Heart left ventricle (tissue), 16 donors: ENCODE measurements around the gene MIDN. TPM values are rescaled to one million over a fixed set of nuclear protein-coding genes. Genes with fewer than 3 reads are reported as not detected.

Experiments used
- ATAC-seq, 4 donors: fragments of 200-7000 bp; cut with Tn5 transposase; one replicate each; pipeline ENCODE4 v1.9.1; 2020 to 2022; ENCODE audit warnings: moderate library complexity in 4 of 4, mild to moderate bottlenecking in 3 of 4, moderate number of reproducible peaks in 1 of 4
- DNase-seq, 5 donors: peaks; one replicate each; pipeline ENCODE4 v3.0.0-alpha.2; 2020
- H3K27ac ChIP-seq, 12 donors: fragments of 200-600 bp; sonication (generic) in 4 of 12; one replicate each; pipeline versions ENCODE4 v1.5.0 to v1.8.0; 2016 to 2022; ENCODE audit warnings: mild to moderate bottlenecking in 2 of 12
- H3K27me3 ChIP-seq, 9 donors: fragments of 200-600 bp; sonication (generic) in 2 of 9; one replicate each; pipeline versions ENCODE4 v1.5.1 to v1.8.0; 2016 to 2022; ENCODE audit warnings: mild to moderate bottlenecking in 3 of 9
- H3K36me3 ChIP-seq, 9 donors: fragments of 200-600 bp; sonication (generic) in 2 of 9; one replicate each; pipeline versions ENCODE4 v1.5.0 to v1.8.0; 2018 to 2022; ENCODE audit warnings: mild to moderate bottlenecking in 2 of 9
- H3K4me1 ChIP-seq, 12 donors: fragments of 200-600 bp; sonication (generic) in 4 of 12; one replicate each; pipeline versions ENCODE4 v1.5.0 to v1.8.0; 2016 to 2022; ENCODE audit warnings: mild to moderate bottlenecking in 3 of 12
- H3K4me3 ChIP-seq, 12 donors: fragments of 200-600 bp; sonication (generic) in 4 of 12; one replicate each; pipeline versions ENCODE4 v1.5.0 to v1.8.0; 2017 to 2022; ENCODE audit warnings: mild to moderate bottlenecking in 9 of 12, moderate library complexity in 4 of 12
- H3K9me3 ChIP-seq, 12 donors: fragments of 200-600 bp; sonication (generic) in 4 of 12; one replicate each; pipeline versions ENCODE4 v1.5.0 to v1.8.0; 2016 to 2022; ENCODE audit warnings: mild to moderate bottlenecking in 1 of 12
- POLR2A ChIP-seq, 2 donors: fragments of 450-650 bp; IDR thresholded peaks; one replicate each; pipeline ENCODE4 v1.6.1; 2017; ENCODE audit warnings: antibody characterized with exemption in 2 of 2, mild to moderate bottlenecking in 2 of 2, moderate library complexity in 2 of 2
- WGBS, 4 donors: extraction: QIAGEN DNeasy Blood & Tissue Kit in 2 of 4; methylation state at CpG; one replicate each; pipeline versions ENCODE4 v1.1.5 to v1.1.7; 2013 to 2018; 5-methylcytosine and 5-hydroxymethylcytosine counted together
- intact Hi-C, 10 donors: fragments of 100-400 bp; cut with DNase I; formaldehyde crosslinking; loops; one replicate each; pipeline versions ENCODE4 v1.11.1 to v1.14.2; 2022
- polyA plus RNA-seq, 2 donors: library from polyadenylated mRNA; stranded (reverse); fragments of 200-250 nt; gene quantifications; one replicate each; pipeline ENCODE4 v1.2.3, GENCODE V29; 2013
- total RNA-seq, 9 donors: library from RNA; depleted of rRNA in 2 of 9; stranded (reverse); fragments of >200 nt in 2 of 9; fragmentation: NEBNext Ultra II Directional in 3 of 9; extraction: Animal tissue kit (Norgen Biotek cat#: 25700) in 3 of 9; gene quantifications; one replicate each; pipeline versions ENCODE4 v1.1.0 to v1.2.4, GENCODE V29; 2016 to 2023
- TF ChIP-seq, protein P1 (sequence below), 12 donors: fragments of 200-600 bp; sonication (generic) in 4 of 12; IDR thresholded peaks; one replicate each; pipeline versions ENCODE4 v1.5.0 to v1.8.0; 2018 to 2022; ENCODE audit warnings: antibody characterized with exemption in 12 of 12, mild to moderate bottlenecking in 5 of 12
- donor health status: ischemic (EF 13 %, LVEDD 7.1; RV severe dilation, severe dysfunction).
- donor health status: healthy with polysubstance abuse.
- donor health status: DM: no; HTN: yes; CAD: no.
- donor health status: DM: no; HTN: no; CAD: no.
- donor health status: ischemic (EF 25% LVEDD 6.9; RV normal size, moderate dysfunction).
- donor health status: ischemic (EF 25% LVEDD 5.7; RV mildly dilated, moderate dysfunction).
- donor health status: healthy.
- donor health status: DM: yes; HTN: yes; CAD: no.
- donor health status: ischemic (EF 35%, LVEDD 5.7; RV mildly dilated, moderate dysfunction).
- donor health status: nonischemic (EF 11% LVEDD 7.7; RV severe dilation, severe dysfunction).
- donor health status: DM: yes; HTN: yes; CAD: no.
- donor health status: PGD.
- donor health status: ischemic (EF 29% LVEDD 5.4; RV normal size, mild dysfunction).
- donor health status: nonischemic (EF 23%, LVEDD 6.1; RV moderate dilation, normal function).

MIDN gene
- total and polyA plus RNA-seq, 11 donors = 25.8 to 115 (median 50.7) TPM

DNA sequence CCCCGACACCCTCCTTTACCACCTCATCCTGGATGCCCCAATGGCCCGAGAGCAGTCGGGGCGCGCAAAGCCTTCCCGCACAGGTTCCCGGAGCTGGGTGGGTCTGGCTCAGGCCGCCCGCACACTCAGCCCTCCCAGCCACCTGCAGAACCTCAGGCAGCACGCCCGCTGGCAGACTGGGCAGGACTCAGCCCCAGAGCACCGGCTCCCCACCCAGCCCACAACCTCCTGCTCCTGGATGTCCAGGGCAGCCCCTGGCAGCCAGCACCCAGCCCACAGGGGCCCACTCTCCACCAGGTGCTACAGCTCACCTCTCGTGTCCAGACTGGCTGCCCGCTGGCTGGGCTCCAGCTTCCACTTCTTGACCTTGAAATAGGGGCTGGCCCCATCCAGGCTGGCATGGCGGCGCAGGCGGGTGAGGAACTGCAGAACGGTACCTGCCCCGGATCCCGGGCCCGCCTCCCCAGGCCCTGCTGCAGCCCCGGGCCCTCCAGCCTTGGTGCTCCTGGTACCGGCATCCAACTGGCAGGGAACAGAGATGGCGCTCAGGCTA lies 15.2 kb upstream of the MIDN start:
- H3K4me1 ChIP-seq = peaks cover 0 to 42% (median 19%) of the 10 kb centered on the region in 12 donors
- DNase-seq (no peak), ATAC-seq (peak in 2 of 4 donors; percentile 2 to 8)
- no peak for TF ChIP-seq POLR2A (IDR thresholded peaks at IDR 0.05)
- TF ChIP-seq, protein P1, sequence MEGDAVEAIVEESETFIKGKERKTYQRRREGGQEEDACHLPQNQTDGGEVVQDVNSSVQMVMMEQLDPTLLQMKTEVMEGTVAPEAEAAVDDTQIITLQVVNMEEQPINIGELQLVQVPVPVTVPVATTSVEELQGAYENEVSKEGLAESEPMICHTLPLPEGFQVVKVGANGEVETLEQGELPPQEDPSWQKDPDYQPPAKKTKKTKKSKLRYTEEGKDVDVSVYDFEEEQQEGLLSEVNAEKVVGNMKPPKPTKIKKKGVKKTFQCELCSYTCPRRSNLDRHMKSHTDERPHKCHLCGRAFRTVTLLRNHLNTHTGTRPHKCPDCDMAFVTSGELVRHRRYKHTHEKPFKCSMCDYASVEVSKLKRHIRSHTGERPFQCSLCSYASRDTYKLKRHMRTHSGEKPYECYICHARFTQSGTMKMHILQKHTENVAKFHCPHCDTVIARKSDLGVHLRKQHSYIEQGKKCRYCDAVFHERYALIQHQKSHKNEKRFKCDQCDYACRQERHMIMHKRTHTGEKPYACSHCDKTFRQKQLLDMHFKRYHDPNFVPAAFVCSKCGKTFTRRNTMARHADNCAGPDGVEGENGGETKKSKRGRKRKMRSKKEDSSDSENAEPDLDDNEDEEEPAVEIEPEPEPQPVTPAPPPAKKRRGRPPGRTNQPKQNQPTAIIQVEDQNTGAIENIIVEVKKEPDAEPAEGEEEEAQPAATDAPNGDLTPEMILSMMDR (IDR thresholded peaks at IDR 0.05) = no peak
- intact Hi-C loops = no loop called here
- WGBS, 4 donors = 88 to 90% (median 89%) methylated on average over 12 to 24 of the region's 24 CpGs
- no peak overlapping the region for H3K4me3 ChIP-seq
- peaks cover 0 to 5% (median 1%) of the 10 kb centered on the region in 9 donors for H3K36me3 ChIP-seq
- H3K9me3 ChIP-seq = no peaks in the 10 kb centered on the region
- peak overlapping the region in 2 of 12 donors; percentile 37 to 49 for H3K27ac ChIP-seq
- peaks cover 0 to 13% (median 0%) of the 10 kb centered on the region in 9 donors for H3K27me3 ChIP-seq

DNA sequence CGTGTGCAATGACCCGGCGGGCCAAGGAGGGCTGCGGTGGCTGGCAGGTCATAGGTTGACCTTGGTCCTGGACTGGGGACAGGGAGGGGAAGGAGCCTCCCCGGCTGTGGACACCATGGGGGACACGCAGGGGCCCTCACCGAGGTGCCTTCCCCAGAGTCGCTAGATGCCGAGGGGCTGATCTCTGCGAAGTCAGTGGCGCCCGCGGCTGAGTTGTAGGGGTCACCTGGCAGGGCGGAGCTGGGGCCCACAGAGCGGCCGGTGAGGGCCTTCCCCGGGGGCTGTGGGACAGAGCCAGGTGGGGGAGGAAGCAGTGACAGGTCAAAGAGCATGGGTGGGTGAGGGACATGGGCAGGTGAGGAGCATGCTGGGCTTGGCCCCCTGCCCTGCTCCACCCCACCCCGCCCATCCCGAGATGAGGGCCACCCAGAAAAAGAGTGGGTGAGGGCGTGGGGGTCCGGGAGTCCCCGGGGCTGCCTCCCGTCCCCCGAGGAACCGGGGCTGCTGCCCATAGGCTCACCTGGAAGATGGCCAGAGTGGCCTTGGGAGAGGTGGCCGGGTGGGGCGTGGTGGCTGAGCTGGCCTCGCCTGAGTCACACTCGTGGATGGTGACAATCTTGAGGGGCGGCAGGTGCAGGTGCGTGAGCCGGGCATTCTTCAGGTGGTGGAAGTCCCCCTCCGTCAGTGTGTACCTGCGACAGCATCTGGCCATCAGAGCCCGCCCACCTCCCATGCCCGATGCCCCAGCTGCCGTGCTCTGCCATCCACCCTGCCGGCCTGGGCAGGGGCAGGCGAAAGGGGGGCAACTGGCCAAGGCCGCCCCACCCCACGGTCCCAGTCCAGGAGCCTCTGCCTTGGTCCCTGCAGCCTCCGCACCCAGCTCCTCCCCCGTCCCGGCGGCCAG lies 14.1 kb upstream of the MIDN start:
- WGBS, 4 donors = 91 to 95% (median 93%) methylated on average over 27 to 45 of the region's 45 CpGs
- no peaks in the 10 kb centered on the region for H3K36me3 ChIP-seq
- ATAC-seq (no peak), DNase-seq (no peak)
- H3K27ac ChIP-seq = no peak overlapping the region
- TF ChIP-seq, protein P1 (IDR thresholded peaks at IDR 0.05) = no peak
- no peak for TF ChIP-seq POLR2A (IDR thresholded peaks at IDR 0.05)
- H3K4me1 ChIP-seq = peaks cover 0 to 48% (median 22%) of the 10 kb centered on the region in 12 donors
- H3K9me3 ChIP-seq = no peaks in the 10 kb centered on the region
- intact Hi-C loops = no loop called here
- H3K27me3 ChIP-seq = peaks cover 0 to 15% (median 0%) of the 10 kb centered on the region in 9 donors
- H3K4me3 ChIP-seq = no peak overlapping the region

DNA sequence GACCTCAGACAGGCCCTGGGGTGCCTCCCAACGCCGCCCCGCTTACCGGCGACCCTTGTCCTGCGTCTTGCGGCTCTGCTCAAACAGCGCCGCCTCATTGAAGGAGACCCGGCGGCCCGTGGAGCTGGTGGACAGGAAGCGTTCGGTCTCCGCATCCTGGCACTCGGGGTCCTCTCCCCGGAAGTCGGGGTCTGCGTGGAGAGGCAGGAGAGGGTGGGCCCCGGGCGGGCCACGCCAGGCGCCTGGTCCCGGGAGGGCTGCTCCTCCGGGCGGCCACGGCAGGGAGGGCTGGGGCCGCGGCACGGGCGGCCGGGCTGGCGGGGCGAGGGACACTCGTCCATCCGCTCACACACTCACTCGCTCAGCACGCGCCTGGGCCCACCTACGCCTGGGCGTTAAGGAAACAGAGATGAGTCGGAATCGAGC lies 13.4 kb upstream of the MIDN start:
- no peak overlapping the region for H3K27ac ChIP-seq
- no peak for TF ChIP-seq POLR2A (IDR thresholded peaks at IDR 0.05)
- TF ChIP-seq, protein P1 (IDR thresholded peaks at IDR 0.05) = no peak
- peaks cover 0 to 52% (median 28%) of the 10 kb centered on the region in 12 donors for H3K4me1 ChIP-seq
- H3K4me3 ChIP-seq = no peak overlapping the region
- no peak for DNase-seq
- H3K36me3 ChIP-seq = no peaks in the 10 kb centered on the region
- 92 to 96% (median 95%) methylated on average over 28 to 43 of the region's 43 CpGs for WGBS, 4 donors
- no peaks in the 10 kb centered on the region for H3K9me3 ChIP-seq
- intact Hi-C loops = loop anchor here in 1 of 10 donors (5.0 kb wide), 1 partner anchor 123 kb away; no protein-coding TSS in a partner anchor
- H3K27me3 ChIP-seq = peaks cover 0 to 15% (median 0%) of the 10 kb centered on the region in 9 donors
- ATAC-seq = no peak
